CD4-positive, alpha-beta T cell treated with Interleukin-17A for 4 hours (primary cell): ENCODE measurements around the gene TTC19.
A peak's percentile ranks its signal among the peaks of the same experiment; 100 is the strongest.
"Not testable (repeated sequence)": the region's sequence is repeated elsewhere in the genome, so short reads cannot be mapped to it uniquely, and the experiment has no call there.

Experiments
- DNase-seq: peaks from one replicate; pipeline ENCODE4 v3.0.0-alpha.2; 2020; ENCODE audit warnings: mixed read lengths

Gene TTC19

DNA sequence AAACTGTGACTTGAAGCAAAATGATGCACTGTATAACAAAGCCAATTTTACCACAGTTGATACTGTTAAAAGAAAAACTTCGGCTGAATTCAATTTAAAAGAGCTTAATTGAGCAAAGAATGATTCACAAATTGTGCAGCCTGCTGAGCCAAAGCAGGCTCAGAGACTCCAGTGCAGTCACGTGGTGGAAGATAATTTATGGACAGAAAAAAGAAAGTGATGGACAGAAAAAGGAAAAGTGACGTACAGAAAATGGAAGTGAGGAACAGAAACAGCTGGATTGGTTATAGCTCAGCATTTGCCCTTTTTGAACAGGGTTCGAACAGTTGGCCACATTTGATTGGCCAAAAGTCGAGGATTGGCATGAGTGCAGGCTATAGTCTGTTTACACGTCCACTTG, 25.8 kb upstream of the TTC19 start:
- no peak for DNase-seq

DNA sequence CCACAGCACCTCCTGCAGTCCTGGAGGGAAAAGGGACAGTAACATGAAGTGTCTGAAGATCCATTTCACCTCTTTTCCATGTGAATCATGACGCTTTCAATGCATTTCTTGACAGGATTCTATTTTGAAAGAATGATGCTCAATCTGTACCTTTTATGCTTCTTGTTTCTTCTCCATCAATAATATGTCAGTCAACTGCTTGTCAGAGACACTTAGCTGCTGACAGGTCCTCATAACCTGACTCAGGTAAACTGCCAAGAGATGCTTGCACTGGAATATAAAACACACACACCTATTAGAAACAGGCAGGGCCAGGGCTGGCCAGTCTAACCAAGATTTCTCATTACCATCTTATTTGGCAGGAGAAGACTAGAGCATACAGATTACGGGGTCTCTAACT, 21.7 kb upstream of the TTC19 start:
- DNase-seq: no peak

DNA sequence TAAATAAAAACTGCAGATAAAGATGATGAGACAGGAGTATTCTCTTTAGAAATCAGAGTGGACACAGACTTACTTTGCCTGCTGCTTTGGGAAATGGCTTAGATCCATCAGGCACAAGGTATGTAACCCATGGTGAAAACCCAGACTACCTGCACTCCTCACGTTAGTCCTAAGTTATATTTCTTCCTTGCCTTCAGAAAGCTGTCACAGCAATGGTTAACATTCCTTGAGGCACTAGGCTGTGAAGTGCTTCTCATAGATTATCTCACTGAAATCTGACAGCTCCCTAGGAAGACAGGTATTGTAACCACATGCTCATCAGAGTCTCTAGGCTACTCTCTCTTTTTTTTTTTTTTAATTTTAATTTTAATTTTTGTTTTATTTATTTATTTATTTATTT, 21.0 kb upstream of the TTC19 start:
- no peak for DNase-seq

DNA sequence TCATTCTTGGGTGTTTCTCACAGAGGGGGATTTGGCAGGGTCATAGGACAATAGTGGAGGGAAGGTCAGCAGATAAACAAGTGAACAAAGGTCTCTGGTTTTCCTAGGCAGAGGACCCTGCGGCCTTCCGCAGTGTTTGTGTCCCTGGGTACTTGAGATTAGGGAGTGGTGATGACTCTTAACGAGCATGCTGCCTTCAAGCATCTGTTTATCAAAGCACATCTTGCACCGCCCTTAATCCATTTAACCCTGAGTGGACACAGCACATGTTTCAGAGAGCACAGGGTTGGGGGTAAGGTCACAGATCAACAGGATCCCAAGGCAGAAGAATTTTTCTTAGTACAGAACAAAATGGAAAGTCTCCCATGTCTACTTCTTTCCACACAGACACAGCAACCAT, 20.6 kb upstream of the TTC19 start:
- not testable (repeated sequence) for DNase-seq

DNA sequence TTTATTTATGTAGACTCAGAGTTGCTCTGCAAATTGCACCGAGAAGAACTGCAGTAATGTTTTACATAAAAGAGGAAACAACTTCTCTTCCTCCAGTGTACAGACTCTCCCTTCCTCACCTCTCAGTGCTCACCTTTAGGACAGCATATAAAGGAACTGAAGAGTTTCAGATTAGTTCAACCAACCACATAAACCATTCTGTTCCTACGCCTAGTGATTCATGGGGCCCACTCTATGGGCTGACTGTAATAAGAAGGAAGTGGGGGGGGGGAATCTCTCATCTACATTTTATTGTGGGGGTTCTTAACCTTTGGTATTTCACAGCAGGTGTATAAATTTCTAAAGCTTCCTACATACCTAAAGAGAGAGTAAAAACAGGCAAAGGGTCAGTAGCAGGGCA, 18.4 kb upstream of the TTC19 start:
- no peak for DNase-seq

DNA sequence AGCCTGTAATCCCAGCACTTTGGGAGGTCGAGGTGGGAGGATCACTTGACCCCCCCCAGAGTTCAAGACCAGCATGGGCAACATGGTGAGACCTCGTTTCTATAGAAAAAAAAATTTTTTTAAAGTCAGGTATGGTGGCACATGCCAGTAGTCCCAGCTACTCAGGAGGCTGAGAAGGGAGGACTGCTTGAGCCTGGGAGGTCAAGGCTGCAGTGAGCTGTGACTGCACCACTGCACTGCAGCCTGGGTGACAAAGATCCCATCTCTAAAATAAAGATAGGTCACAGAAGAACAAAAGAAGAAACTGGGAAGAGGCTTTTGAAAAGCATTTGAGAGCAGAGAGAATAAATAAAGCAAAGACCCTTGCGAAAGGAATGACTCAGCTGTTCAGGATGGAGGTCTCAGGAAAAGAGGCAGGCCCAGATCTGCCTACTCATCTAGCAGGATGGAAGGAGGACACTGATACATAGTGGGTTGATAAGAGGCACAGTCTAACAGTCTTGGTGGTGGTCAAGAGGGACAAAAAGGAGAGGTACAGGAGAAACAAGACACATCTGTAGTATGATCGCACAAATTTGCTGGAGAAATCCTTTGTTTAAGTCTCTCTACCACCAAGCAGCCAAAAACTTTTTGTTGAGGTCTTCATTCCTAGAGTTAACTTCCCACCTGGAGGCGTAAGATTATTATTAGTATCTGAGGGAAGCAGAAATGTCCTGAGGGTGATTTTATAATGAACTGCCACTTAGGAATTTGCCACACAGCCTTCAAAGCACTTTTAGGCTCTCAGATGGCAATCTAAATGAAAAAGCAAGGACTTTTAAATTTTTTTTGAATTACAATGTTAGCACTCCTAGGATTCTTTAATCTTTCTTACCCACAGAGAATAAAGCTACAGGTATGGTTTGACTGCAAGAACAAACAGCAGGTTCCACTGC, 17.7 kb upstream of the TTC19 start:
- no peak for DNase-seq

DNA sequence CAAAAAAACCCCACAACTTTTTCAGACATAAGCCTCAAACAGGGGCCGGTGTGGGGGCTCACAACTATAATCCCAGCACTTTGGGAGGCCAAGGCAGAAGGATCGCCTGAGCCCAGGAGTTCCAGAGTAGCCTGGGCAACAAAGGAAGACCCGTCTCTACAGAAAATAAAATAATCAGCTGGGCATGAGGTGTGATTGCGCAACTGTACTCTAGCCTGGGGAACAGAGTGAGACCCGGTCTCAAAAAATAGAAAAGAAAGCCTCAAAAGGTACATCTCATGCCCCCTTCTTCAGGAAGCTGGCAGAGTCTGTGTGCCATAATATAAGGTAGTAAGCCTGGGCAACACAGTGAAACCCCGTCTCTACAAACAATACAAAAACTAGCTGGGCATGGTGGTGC, 3.3 kb upstream of the TTC19 start:
- no peak for DNase-seq

DNA sequence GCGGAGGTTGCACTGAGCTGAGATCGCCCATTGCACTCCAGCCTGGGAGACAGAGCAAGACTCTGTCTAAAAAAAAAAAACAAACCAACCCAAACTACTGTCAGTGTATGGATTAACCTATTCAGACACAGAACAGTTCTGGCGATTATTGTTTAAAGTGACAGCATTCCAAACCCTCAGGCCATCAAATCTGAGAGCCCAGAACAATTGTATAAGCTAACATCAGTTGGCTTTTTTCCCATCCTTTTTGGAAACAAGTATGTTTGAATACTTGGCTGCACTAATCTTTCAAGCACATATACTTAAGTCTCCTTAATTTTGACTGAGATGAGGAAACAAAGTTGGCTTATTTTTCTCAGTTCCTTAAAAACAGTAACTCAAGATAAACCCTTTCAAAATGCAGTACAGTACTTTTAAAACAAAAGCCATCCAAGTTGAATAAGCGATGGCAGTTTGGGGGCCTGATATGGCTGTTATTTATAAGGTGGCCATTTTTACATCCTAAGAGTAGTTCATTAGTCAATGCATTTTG, 1.5 kb upstream of the TTC19 start:
- no peak for DNase-seq

DNA sequence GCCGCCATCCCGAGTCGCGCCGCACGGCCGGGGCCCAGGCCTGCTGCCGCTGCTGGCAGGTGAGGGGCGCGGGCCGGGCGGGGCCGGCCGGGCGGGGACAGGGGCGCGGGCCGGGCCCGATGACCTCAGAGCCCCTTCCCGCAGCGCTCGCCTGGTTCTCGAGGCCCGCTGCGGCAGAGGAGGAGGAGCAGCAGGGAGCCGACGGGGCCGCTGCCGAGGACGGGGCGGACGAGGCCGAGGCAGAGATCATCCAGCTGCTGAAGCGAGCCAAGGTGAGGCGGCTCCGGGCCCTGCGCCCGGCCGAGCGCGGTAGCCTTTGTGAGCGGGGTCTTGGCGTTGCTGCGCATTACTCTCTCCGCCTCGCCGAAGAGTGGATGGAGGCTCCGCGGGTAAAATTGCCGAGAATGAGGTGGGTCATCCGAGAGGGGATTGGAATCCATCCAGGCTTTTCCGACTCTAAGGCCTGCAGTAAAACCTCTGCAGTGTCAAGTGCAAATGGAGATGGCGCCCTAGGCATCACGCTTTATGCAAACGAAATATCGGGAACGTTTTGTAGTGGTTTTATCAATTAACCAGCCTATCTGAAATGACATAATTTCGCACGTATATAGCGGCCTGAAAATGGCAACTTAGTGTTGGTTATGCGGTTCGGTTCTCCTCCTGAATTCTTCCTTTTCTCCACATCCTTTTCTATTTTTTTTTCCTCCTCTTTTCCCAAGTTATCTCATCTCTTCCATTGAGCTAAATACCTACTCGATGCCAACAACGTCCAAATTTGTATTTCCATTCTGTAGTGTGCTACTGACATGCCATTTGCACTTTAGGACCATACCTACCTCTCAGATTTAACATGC, 577 bp downstream of the TTC19 start:
- DNase-seq: no peak

DNA sequence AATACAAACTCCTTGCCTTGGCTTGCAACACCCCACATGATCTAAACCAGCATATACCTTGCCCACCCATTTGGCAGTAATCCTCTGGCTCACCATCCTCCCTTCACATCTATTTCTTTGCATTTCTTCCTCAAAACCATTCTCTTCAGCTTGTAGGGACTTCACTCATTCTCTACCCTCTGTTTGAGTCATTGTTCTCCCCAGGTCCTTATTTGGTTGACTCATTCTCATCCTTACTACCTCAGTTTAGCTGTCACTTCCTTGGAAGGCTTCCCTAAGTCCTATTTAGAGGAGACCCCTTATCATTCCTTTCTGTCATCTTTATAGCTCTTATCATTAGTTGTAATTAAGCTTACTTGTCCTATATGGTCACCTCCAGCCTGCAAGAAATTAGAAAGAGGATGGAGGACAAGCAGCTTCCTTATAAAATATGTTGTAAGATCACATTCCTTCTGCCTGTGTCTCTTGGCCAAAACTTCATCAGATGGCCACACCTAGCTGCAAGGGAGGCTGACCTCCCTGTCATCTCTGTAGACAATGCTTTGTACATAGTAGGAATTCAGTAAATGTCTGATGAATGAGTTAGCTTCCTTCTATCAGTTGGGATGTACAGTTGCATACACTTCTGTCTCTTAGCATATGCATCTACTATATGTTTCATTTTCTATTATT, 1.7 kb downstream of the TTC19 start:
- no peak for DNase-seq

DNA sequence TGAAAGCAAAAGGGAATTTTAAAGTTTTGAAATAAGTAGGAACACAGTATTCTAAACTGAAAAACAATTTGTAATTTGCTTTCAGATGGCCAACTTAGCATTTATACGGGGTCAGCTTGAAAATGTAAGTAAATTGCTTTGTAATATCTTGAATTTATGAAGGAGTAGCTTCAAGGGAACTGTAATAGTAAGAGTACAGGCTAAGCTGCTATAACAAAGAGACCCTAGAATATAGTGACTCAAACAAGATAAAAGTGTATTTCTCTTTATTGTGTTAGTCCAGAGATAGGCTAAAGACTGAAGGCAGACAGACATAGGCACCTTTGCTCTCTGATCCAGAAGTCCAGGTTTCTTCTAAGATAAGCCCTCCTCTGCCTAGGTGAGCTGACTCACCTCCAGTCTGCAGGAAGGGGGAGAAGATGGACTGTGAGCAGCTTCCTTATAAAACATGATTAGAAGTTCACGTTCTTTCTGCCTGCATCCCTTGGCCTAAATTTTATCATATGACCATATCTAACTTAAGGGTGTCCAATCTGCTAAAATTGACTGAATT, 3.2 kb downstream of the TTC19 start:
- no peak for DNase-seq

DNA sequence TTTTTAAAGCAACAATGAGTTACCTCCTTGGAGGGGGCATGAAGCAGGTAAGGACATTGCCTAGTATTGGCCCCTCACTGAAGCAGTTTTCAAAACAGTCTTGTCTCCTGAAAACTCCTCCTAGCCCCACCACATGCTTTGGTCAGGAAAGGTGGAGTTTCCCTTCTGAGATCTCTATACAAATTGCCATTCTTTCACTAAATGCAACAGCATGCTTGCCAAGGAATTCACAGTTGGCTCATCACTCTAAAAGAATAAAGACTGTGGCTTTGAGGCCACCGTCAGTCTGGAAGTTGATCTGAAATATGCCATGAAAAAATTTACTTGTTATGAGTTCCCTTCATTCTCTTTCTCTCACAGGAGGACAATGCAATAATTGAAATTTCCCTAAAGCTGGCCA, 4.2 kb downstream of the TTC19 start:
- DNase-seq: no peak

DNA sequence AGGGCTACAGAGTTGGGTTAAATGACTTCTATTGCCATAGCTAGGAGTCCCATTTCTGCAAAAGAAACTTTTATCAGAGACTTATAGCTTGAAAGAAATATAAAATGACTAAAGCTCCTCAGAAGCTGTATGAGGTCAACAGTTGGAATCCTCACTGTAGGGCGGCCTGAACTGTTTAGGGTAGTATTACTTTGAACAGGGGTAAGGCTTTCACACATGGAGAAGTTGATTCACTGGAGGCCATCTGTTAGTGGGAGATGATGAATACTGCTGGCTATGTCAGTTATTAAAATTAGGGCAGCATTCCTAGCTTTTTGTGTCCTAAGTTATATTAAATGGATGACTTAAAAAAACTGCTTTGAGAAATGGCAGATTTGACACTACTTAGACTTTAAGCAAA, 6.0 kb downstream of the TTC19 start:
- no peak for DNase-seq

DNA sequence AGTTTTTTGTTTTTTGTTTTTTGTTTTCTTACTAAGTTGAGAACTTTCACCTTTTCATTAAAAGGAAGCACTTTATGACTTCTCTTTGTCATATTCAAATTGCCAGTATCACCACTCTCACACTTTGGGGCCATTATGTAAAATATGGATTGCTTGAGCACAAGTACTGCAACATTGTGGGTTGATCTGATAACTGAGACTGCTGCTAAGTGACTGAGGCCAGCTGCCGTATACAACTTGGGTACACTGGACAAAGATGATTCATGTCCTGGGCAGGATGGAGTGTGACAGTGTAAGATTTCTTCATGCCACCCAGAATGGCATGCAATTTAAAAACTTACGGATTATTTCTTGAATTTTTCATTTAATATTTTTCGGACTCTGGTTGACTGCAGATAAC, 7.8 kb downstream of the TTC19 start:
- DNase-seq: no peak

DNA sequence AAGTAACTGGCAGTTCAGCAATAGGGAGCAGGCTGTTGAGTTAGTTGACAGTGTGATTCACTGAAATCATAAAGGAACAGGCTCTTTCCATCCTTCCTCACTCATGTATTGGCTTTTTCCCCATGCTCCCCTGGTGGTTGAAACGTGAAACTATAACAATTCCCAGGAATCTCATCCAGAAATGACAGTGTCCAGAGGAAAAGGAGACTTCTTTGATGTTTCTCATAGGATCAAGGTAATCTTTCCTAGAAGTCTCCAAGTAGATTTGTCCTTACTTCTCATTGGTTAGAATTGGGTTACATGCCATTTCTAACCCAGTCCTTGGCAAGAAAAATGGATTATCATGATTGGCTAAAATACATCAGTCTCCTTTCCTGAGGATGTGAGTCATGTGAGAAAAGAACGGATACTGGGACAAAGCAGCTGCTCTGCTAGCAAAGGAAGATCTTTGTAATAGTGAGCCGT, 14.4 kb downstream of the TTC19 start:
- DNase-seq: no peak

DNA sequence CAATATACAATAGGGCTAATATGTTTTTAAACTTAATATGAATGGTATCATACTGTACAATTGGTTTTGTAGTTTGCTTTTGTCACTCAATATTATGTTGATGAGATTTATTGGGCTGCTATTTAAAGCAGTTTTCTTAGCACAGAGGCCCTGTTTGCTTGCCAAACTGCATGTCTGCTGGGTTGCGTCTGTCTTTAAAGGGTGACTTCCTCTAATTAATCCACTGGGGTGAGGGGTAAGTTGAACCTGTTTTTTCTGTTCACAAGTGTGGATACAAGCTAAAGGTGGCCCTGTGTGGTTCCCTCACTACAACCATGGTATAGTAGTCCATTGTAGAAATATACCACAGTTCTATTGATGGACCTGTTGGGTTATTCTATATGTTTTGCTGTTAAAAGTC, 19.7 kb downstream of the TTC19 start:
- DNase-seq: no peak

DNA sequence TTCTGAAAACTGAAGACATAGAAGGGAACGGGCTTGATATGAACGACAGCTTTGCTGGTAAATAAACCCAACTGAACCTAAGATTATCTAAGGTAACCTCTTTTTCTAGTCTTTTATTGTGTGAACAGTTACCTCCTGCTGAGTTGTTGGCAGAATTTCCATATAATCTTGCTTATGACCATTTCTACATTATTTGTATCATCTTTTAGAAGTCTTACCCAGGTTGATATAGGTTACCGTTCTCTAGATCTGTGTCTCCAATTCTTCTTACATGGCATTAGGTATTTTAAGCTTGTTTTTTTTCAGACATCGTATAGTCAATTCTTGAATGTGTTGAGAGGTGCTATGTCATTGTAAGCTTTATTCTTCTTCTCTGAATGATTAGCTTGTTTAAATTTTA, 24.3 kb downstream of the TTC19 start:
- DNase-seq: no peak

DNA sequence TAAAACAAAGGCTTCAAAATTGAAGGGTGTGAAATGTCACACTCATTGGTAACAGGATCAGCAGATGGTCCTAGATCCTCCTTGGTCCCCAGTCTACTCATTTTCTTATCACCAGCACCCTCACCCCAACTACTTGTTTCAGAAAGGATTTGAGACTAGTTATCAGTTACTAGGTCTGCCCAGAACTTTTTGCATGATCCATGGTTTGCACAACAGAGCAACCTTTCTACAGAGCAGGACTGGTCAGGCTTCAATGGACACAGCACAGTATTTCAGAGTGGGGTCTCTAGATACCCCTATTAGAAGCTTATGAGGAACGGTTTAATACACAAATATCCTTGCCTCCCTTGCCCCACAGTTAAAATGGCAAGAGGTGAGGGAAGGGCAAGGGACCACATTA, 25.6 kb downstream of the TTC19 start:
- DNase-seq: no peak

DNA sequence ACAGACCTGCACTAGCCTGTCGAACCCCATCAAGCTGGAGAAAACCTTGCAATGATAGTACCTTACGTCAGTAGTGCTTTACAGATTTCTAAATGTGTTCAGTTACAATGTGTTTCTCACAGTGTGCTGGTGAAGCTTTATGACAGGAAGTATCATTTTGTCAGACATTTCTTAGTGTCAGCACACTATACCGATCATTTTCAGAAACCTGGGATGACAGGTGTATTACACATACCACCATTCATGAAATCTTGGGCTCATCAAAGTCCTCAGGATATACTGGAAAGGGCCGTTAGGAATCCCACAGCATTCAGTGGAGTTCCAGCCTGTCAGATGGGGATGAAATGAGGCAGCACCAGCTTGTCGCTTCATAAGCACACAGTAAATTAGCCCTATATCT, 27.3 kb downstream of the TTC19 start:
- no peak for DNase-seq

DNA sequence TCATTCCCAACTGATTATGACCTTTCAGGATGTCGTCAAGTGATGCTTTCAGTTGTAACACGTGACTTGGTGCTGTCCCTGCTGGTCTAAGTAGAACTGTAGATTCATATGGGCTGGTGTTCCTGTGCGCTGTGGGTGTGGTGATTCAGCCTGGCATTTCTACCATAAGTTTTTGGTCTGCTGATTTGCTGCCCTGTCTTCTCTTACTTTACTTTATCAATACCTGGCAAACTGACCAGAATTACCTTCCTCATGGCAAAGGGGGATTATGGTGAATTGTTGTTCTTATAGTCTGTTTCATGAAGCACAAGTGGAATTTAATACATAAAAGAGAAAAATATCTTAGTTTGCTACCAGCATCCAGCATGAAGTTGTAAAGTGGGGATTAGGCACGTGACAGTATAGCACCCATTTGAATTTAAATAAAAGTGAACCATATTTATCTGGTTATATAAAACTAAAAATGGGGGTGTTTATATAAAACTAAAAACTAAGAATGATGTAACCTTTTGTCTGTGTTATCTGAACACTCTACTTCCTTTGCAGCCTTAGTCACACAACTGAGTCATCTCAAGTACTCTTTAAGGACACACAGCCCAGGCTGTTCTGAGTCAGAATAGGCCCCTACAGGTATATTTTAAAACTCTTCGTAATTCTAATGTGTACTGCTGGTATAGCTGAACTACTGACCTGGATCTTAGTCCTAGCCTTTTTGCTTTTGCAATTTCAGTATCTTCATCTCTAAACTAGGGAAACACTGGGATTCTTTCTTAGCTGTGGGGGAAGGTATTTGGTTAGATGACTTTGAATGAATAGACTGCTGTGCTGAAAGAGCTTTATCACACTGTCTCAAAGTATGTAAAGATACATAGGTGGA, 28.3 kb downstream of the TTC19 start:
- peak; percentile 51 for DNase-seq

DNA sequence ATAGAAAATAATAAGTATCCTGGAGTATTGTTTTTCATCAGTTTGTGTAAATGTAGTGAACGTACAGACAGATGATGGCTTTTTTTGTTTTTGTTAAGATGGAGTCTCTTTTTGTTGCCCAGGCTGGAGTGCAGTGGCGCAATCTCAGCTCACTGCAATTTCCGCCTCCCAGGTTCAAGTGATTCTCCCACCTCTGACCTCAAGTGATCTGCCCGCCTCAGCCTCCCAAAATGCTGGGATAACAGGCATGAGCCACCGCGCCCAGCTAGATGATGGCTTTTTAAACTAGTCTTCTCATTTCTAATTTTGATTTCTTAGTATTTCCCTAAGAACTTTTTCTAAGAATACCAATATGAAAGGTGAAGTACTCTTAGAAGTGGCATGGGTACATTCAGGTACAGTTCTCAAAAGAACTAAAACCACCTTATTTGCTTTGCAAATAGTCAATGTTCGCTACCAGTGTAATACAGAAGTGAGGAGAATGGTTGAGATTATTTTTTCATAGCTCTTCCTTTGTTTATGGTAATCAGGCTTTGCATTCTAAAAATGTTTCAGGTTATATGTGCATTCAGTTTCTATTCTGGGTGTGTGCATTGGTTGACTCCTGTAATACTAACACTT, 34.2 kb downstream of the TTC19 start:
- no peak for DNase-seq
